MM.1S (cell line): ENCODE measurements around the gene CFAP107.

Source experiments
- CTCF ChIP-seq: fragments of 300-600 bp; sonication (generic); IDR thresholded peaks from 2 replicates; pipeline ENCODE4 v1.5.1; 2016; ENCODE audit warnings: antibody characterized with exemption, low read length, mixed read lengths
- EZH2 ChIP-seq: fragments of 300-600 bp; sonication (generic); optimal IDR thresholded peaks from 2 replicates; pipeline ENCODE3; 2017; ENCODE audit warnings: low read depth, mild to moderate bottlenecking, antibody characterized with exemption, low read length, mixed read lengths

- no peak for TF ChIP-seq CTCF
- TF ChIP-seq EZH2: no peak
These were observed 49.3 kb upstream of the CFAP107 start for GRCh38 chr1:12696658-12697057.
